HG02610 (cell line): ENCODE measurements around the gene PIK3CG.
A peak's percentile ranks its signal among the peaks of the same experiment; 100 is the strongest.
"Not testable (repeated sequence)": the region's sequence is repeated elsewhere in the genome, so short reads cannot be mapped to it uniquely, and the experiment has no call there.

Source experiments
- ATAC-seq: cut with Tn5 transposase; IDR thresholded peaks from one replicate; pipeline ENCODE4 v1.9.1; 2021; ENCODE audit warnings: mild to moderate bottlenecking, moderate library complexity; ENCODE audit not compliant: unreplicated experiment

PIK3CG gene

DNA sequence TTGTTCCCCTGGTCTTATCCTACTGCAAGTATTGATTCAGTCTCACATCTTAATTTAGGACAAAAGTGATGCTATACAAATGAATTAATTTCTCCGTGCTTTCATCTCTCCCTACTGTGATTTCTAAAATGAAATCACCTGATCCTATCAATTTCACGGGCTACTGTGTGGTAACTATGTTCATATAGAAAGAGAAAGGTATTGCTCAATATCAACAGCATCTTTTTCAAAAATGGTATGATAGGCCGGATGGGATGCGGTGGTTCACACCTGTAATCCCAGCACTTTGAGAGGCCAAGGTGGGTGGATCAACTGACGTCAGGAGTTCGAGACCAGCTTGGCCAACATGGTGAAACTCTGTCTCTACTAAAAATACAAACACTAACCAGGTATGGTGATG, 71.2 kb downstream of the PIK3CG start:
- no peak for ATAC-seq

DNA sequence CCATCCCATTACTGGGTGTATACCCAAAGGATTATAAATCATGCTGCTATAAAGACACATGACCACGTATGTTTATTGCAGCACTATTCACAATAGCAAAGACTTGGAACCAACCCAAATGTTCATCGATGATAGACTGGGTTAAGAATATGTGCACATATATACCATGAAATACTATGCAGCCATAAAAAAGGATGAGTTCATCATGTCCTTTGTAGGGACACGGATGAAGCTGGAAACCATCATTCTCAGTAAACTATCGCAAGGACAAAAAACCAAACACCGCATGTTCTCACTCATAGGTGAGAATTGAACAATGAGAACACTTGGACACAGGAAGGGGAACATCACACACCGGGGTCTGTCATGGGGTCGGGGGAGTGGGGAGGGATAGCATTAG, 73.0 kb downstream of the PIK3CG start:
- ATAC-seq, result not testable (repeated sequence)

DNA sequence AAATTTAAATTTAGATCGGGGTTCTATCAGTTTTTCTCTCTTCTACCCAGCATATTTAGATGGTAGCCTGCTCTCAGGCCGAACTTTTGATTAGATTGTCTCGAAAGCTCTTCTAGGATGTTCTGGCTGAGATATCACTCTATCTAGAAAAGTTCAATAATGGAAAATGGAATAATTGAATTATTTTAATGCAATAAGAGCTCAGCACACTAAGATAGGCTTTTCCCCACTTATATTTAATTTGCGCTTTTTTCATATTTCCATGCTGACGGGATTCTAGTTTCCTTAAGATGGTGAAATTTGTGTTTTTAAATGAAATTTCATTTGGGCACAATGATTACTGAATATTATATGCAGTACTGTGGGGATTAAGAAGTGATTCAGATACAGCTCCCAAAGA, 73.7 kb downstream of the PIK3CG start:
- no peak for ATAC-seq

DNA sequence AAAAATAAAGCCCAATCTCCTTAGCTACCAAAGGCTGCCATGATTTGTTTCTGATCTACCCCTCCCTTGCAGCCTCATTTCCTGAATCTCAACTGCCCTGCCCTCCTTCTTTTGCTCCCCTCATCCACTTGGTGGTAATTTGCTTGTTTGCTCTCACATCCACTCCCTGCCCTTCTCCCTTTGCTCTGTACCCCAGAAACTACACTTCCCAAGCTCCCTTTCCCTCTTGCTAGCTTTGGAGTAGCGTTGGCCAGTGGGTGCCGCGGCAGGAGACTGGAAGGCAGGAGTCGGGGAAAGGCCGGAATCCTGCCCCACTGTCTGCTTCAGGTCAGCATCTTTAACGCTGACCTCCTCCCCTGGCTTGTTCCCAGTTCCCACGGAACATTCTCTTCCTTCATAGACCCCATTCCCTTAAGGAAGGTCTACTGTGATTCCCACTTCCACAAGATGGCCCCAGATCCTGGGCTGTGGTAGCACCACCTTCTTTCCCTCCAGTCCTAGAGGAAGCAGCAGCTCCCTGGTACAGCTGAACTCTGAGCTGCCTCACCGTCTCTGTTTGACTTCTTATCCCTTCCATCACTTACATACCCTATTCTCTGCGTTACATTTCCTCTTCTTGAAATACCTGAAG, 79.1 kb downstream of the PIK3CG start:
- no peak for ATAC-seq

DNA sequence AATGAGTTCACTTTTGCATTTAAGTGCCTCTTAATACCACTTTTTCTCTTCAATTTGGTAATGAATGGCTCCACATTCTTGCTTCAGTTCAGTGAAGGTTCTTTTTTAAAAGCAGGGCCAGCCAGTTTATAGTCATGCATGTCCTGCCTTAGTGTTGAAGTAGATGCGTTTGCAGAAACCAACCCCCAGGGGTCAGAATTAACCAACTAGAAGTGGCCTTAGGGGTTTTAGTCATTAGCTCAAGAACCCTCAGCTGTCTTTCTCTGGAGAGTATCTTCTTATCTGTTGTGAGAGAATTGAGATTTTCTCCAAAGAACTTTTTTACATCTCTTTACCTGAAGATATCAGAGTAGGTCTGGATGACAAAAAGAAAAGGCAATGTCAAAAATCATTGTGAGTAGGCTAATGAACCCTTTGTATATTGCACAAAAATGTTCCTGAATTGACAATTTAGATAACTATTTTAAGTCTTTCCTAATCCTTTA, 82.2 kb downstream of the PIK3CG start:
- peak; percentile 54 for ATAC-seq

DNA sequence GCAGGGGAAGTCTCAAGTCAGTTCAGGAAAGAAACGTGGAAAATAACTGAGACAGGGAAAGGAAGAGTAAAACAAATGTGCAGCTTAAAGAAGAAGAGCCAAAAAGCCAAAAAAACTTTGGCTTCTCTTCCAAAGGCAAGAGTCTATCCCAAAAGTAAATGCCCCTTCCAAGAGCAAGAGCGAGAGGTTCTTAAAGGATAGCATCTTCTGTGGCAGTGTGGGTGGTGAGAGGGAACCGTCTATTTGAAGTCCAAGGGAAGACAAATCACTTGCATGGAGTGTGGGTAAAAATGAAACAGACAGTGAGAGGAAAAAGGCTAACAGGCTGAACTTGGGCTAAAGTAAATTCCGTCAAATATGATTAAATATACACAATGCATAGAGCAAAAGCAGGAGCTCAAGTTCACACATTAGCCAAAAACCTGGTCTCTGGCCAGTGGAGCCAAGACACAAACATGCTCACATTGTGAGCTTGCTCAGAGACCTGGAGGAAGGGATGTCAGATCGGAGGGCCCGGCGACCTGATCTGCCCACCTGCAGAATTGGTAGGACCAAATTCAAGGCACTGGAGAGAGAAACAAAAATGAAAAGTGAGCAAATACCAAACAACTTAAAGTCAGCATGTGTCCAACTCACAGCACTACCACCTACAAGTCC, 87.0 kb downstream of the PIK3CG start:
- no peak for ATAC-seq

DNA sequence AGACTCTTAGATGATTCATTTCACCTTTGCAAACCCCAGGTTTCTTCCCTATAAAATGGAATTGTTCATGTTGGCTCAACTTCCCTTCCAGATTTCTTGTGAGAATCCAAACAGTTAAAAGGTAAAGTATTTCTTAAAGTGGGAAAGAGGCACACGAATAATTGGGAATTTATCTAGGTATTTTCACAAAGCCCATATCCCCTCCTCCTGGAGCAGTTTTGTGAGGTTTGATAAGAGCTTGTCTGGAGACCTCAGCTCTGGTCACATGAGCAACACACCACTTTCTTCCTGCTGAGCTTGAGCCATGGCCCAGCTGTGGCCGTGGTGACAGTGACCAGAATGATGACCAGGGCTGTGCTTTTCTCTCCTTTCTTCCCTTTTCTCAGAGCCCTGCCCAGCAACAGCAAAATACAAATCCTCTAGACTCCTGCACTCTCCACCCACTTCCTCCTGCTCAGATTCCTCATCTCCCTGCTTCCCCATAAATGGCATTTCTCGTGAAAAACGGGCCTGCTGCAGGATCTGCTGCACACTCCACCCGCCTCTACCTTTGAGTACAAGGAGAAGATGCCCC, 87.7 kb downstream of the PIK3CG start:
- ATAC-seq, result no peak

DNA sequence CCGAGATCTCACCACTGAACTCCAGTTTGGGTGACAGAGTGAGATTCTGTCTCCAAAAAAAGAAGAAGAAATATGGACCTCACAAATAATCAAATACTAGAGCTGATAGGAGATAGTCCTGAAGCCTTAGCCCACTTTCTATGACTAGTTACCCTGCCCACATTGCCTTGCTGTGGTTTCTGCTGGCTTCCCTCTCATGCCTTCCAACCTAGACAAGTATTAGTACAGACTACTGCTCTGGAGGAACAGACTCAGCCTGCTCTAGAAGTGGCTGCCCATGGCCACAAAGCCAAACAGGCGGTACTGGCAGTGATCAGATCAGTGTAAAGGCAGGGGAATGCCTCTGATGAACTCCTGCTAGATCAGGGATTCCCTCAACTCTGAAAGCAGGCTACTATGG, 89.8 kb downstream of the PIK3CG start:
- ATAC-seq, result no peak

DNA sequence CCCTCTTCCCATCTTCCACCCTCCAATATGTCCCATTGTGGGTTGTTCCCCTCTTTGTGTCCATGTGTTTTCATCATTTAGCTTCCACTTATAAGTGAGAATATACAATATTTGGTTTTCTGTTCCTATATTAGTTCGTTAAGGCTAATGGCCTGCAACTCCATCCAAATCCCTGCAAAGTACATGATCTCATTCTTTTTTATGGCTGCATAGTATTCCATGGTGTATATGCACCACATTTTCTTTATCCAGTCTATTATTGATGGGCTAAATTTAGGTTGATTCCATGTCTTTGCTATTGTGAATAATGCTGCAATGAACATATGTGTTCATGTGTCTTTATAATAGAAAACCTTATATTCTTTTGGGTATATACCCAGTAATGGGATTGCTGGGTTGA, 90.8 kb downstream of the PIK3CG start:
- not testable (repeated sequence) for ATAC-seq
